HepG2 (cell line): ENCODE data around the gene PATL2. TPM values are rescaled to one million over a fixed set of nuclear protein-coding genes. Genes with fewer than 3 reads are reported as not detected.

ENCODE experiments used
- ATAC-seq: fragments of 200-7000 bp; cut with Tn5 transposase; 3 replicates; pipeline ENCODE4 v1.9.1; 2020; ENCODE audit warnings: mild to moderate bottlenecking, moderate library complexity
- BruUV-seq: library from RNA; stranded (reverse); fragments of 400-500 nt; replicated peaks from 2 replicates; lab custom pipeline; 2021; lab: Mats Ljungman, UMichigan
- CTCF ChIA-PET: fragments of 300-600 bp; formaldehyde crosslinking; extraction: SDS; loops from one replicate; lab custom pipeline; 2021; ENCODE audit warnings: low total read pairs, inconsistent platforms, low intra/inter-chr PET ratio; lab: Yijun Ruan, JAX
- POLR2A ChIA-PET: fragments of 350-600 bp; sonication (Branson Sonifier 250); formaldehyde crosslinking; loops from one replicate; lab custom pipeline; 2020; ENCODE audit warnings: antibody characterized with exemption, inconsistent platforms; lab: Yijun Ruan, JAX
- DNase-seq: peaks from one replicate; pipeline ENCODE4 v3.0.0-alpha.2; 2015; ENCODE audit warnings: low spot score
- FAIRE-seq: peaks from 3 replicates; lab custom pipeline; 2011; peaks lifted over from hg19 to GRCh38; lab: Jason Lieb, UNC
- H2AFZ ChIP-seq: one replicate; pipeline ENCODE4 v1.6.1; 2011; ENCODE audit warnings: low read length, inconsistent platforms
- H3K27ac ChIP-seq: fragments of 300-600 bp; 3 replicates; pipeline ENCODE4 v1.8.0; 2011; ENCODE audit warnings: mixed run types, mild to moderate bottlenecking, mixed read lengths, low read length, inconsistent platforms; ENCODE audit not compliant: insufficient read depth; ENCODE audit errors: extremely low read length
- H3K27me3 ChIP-seq, 2 experiments: fragments of 200-600 bp in 1 of 2; 2 replicates in 1 of 2; 3 replicates in 1 of 2; pipeline versions ENCODE4 v1.6.0 to v1.8.0; 2011; ENCODE audit warnings: low read length in 2 of 2, mild to moderate bottlenecking in 2 of 2, moderate library complexity in 2 of 2, inconsistent platforms in 1 of 2; ENCODE audit not compliant: insufficient read depth in 2 of 2, control insufficient read depth in 1 of 2
- H3K36me3 ChIP-seq, 2 experiments: fragments of 200-600 bp in 1 of 2; replicated peaks in 1 of 2; 2 replicates in 1 of 2; 3 replicates in 1 of 2; pipeline versions ENCODE4 v1.5.1 to v1.8.0; 2011; ENCODE audit warnings: low read length in 2 of 2, inconsistent platforms in 1 of 2; ENCODE audit not compliant: insufficient read depth in 2 of 2, control insufficient read depth in 1 of 2
- H3K4me1 ChIP-seq: 2 replicates; pipeline ENCODE4 v1.5.1; 2012; ENCODE audit warnings: low read length, inconsistent platforms; ENCODE audit not compliant: insufficient read depth
- H3K4me2 ChIP-seq: 2 replicates; pipeline ENCODE4 v1.6.0; 2011; ENCODE audit warnings: low read depth, low read length, inconsistent platforms
- H3K4me3 ChIP-seq, 3 experiments: fragments of 200-600 bp in 1 of 3; sonication (generic), shearing (Covaris generic) in 1 of 3; replicated peaks in 1 of 3; 2 replicates each; pipeline ENCODE4 v1.5.1; 2011 to 2016; ENCODE audit warnings: low read length in 3 of 3, inconsistent platforms in 2 of 3, low read depth in 2 of 3, mild to moderate bottlenecking in 2 of 3, control low read depth in 1 of 3, mixed read lengths in 1 of 3; ENCODE audit not compliant: insufficient read depth in 1 of 3
- H3K79me2 ChIP-seq: one replicate; pipeline ENCODE4 v1.6.1; 2011; ENCODE audit warnings: low read length, inconsistent platforms; ENCODE audit not compliant: insufficient read depth
- H3K9ac ChIP-seq: 2 replicates; pipeline ENCODE4 v1.6.0; 2011; ENCODE audit warnings: mild to moderate bottlenecking, low read depth, low read length, inconsistent platforms; ENCODE audit not compliant: insufficient read depth
- H3K9me3 ChIP-seq: 2 replicates; pipeline ENCODE4 v1.5.1; 2012; ENCODE audit warnings: mild to moderate bottlenecking, low read length
- H4K20me1 ChIP-seq: 2 replicates; pipeline ENCODE4 v1.6.0; 2011; ENCODE audit warnings: inconsistent platforms, mild to moderate bottlenecking, low read length, moderate library complexity; ENCODE audit not compliant: insufficient read depth
- DNMT3B ChIP-seq: conservative IDR thresholded peaks from 2 replicates; pipeline ENCODE4 v1.6.1; 2016; ENCODE audit warnings: missing biosample characterization, control low read depth
- HINFP ChIP-seq: sonication (generic); formaldehyde crosslinking; IDR thresholded peaks from 2 replicates; pipeline ENCODE4 v1.4.0; 2020; ENCODE audit warnings: low read depth, mild to moderate bottlenecking, missing genetic modification reagents
- LRRFIP1 ChIP-seq: sonication (generic); formaldehyde crosslinking; conservative IDR thresholded peaks from 2 replicates; pipeline ENCODE4 v1.4.0; 2020; ENCODE audit warnings: missing genetic modification reagents
- SKIL ChIP-seq: sonication (generic); formaldehyde crosslinking; IDR thresholded peaks from 2 replicates; pipeline ENCODE4 v1.8.0; 2022; ENCODE audit warnings: missing genetic modification reagents, mild to moderate bottlenecking, moderate library complexity, borderline replicate concordance
- SMAD3 ChIP-seq: sonication (generic); formaldehyde crosslinking; IDR thresholded peaks from 2 replicates; pipeline ENCODE4 v1.4.0; 2020; ENCODE audit warnings: missing genetic modification reagents
- ZBTB3 ChIP-seq: sonication (generic); formaldehyde crosslinking; IDR thresholded peaks from 2 replicates; pipeline ENCODE4 v1.4.0; 2020; ENCODE audit warnings: low read depth, mild to moderate bottlenecking, moderate library complexity, missing genetic modification reagents, borderline replicate concordance
- ZFYVE20 ChIP-seq: sonication (generic); formaldehyde crosslinking; IDR thresholded peaks from 2 replicates; pipeline ENCODE4 v1.8.0; 2023; ENCODE audit warnings: low read depth, mild to moderate bottlenecking, moderate library complexity, missing genetic modification reagents, borderline replicate concordance
- ZNF552 ChIP-seq: sonication (generic); formaldehyde crosslinking; IDR thresholded peaks from 2 replicates; pipeline ENCODE4 v1.9.0; 2022; ENCODE audit warnings: missing genetic modification reagents, mild to moderate bottlenecking, borderline replicate concordance
- ZNF704 ChIP-seq: sonication (generic); formaldehyde crosslinking; IDR thresholded peaks from 2 replicates; pipeline ENCODE4 v1.8.1; 2023; ENCODE audit warnings: mild to moderate bottlenecking, inconsistent platforms, moderate library complexity, missing genetic modification reagents, borderline replicate concordance
- ZSCAN25 ChIP-seq: sonication (generic); formaldehyde crosslinking; IDR thresholded peaks from 2 replicates; pipeline ENCODE4 v1.8.0; 2022; ENCODE audit warnings: mild to moderate bottlenecking, missing genetic modification reagents
- WGBS: methylation state at CpG from one replicate; pipeline ENCODE4 v1.1.6; 2017; ENCODE audit warnings: low lambda C conversion rate; 5-methylcytosine and 5-hydroxymethylcytosine counted together
- in situ Hi-C: cut with HindIII; loops from 2 replicates; pipeline ENCODE4 v1.10.0; 2017; ENCODE audit warnings: low pct_unique_long_range_greater_than_20kb; ENCODE audit not compliant: extremely low pct_ligation_motif_present
- intact Hi-C: fragments of 100-400 bp; cut with micrococcal nuclease; formaldehyde crosslinking; loops from one replicate; pipeline ENCODE4 v1.10.0; 2022; ENCODE audit not compliant: unreplicated experiment
- polyA plus RNA-seq, 8 experiments: library from polyadenylated mRNA; depleted of rRNA in 3 of 8; stranded (reverse) in 7 of 8; unstranded in 1 of 8; fragments of >200 nt; fragmentation: Illumina TruSeq in 4 of 8; extraction: Trizol in 4 of 8; gene quantifications; 2 replicates each; pipeline versions ENCODE4 v1.2.1 to v1.2.3, GENCODE V29; 2011 to 2016; ENCODE audit warnings: low read depth in 4 of 8, missing spikeins in 1 of 8, mixed read lengths in 1 of 8; ENCODE audit not compliant: insufficient read depth in 1 of 8
- total RNA-seq, 5 experiments: library from RNA; depleted of rRNA; stranded (reverse); fragments of >200 nt; fragmentation: Illumina TruSeq; extraction: Trizol; gene quantifications; 2 replicates each; pipeline ENCODE4 v1.2.3, GENCODE V29; 2016; ENCODE audit warnings: low read depth in 1 of 5
- TF ChIP-seq, protein P1 (sequence below): sonication (generic); formaldehyde crosslinking; IDR thresholded peaks from 2 replicates; pipeline ENCODE4 v1.9.0; 2021; ENCODE audit warnings: missing genetic modification reagents, mild to moderate bottlenecking, borderline replicate concordance
- TF ChIP-seq, protein P2 (sequence below): sonication (generic); formaldehyde crosslinking; IDR thresholded peaks from 2 replicates; pipeline ENCODE4 v1.8.1; 2023; ENCODE audit warnings: mild to moderate bottlenecking, missing genetic modification reagents

The PATL2 gene
- total and polyA plus RNA-seq, 2 of the 13 experiments (the other 11 are each of a cell fraction or from before 2014, with no cell fraction given): 0.15 to 0.53 TPM

DNA sequence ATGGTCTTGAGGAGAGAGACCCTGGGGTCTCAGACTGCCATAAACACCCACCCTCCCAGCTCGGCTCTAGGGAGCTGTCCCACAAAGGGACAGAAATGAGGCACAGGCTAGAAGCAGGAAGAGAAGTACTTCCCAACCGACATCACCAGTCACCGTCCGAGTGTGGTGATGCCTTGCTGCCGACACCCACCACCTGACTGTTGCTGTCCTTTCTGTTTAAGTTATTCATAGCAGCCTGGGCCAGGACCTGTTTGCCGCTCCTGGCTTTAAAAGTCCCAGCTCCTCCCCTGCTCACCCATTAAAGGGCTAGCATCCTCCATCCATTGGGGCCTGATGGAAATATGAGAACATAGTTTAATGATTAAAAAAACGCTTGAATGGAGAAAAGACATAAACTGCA is 34.4 kb downstream of the PATL2 start (continued):
- no peak for TF ChIP-seq LRRFIP1 (CRISPR knock-in tag)
- no peak for TF ChIP-seq ZSCAN25 (CRISPR knock-in tag)

DNA sequence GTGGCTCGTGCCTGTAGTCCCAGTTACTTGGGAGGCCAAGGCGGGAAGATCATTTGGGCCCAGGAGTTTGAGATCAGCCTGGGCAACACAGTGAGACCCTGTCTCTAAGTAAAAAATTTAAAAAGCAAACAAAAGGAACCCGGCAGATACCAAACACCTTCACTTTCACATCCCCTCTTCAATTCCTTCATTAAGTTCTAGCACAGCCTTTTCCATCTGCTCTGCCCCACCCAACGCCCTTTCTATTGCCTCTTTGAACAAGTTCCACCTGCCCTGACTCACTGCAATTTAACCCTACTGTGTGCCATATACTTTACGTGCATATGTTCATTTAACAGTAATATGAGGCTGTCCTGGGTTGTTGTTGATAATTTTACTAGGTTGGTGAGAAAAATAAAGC is 35.2 kb downstream of the PATL2 start:
- Histone ChIP-seq H3K9ac (no peak overlapping the region), H3K36me3 (no peaks in the 10 kb centered on the region), H3K79me2 (no peaks in the 10 kb centered on the region), H3K4me3 (no peak overlapping the region), H3K4me2 (no peak overlapping the region), H3K9me3 (no peaks in the 10 kb centered on the region), H2AFZ (no peak overlapping the region), H3K27ac (no peak overlapping the region), H3K27me3 (peaks cover 0 to 4% of the 10 kb centered on the region in 2 experiments; a peak in 3 of 5 replicates), H4K20me1 (no peaks in the 10 kb centered on the region), H3K4me1 (peaks cover 19% of the 10 kb centered on the region)
- in situ Hi-C loops: no loop called here
- no peak for ATAC-seq
- WGBS: 24% methylated on average over 5 of the region's 5 CpGs
- BruUV-seq: no TSS peak
- CTCF ChIA-PET: no interaction called here
- POLR2A ChIA-PET: no interaction called here
- DNase-seq: no peak
- intact Hi-C loops: no loop called here
- FAIRE-seq: no peak
- TF ChIP-seq DNMT3B (no peak), ZBTB3 (no peak), HINFP (CRISPR knock-in tag) (no peak), ZFYVE20 (CRISPR knock-in tag) (no peak), SKIL (CRISPR knock-in tag) (no peak), ZNF552 (CRISPR knock-in tag) (no peak), ZNF704 (no peak), SMAD3 (no peak)
- TF ChIP-seq, protein P1, sequence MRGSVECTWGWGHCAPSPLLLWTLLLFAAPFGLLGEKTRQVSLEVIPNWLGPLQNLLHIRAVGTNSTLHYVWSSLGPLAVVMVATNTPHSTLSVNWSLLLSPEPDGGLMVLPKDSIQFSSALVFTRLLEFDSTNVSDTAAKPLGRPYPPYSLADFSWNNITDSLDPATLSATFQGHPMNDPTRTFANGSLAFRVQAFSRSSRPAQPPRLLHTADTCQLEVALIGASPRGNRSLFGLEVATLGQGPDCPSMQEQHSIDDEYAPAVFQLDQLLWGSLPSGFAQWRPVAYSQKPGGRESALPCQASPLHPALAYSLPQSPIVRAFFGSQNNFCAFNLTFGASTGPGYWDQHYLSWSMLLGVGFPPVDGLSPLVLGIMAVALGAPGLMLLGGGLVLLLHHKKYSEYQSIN (CRISPR knock-in tag): no peak
- TF ChIP-seq, protein P2, sequence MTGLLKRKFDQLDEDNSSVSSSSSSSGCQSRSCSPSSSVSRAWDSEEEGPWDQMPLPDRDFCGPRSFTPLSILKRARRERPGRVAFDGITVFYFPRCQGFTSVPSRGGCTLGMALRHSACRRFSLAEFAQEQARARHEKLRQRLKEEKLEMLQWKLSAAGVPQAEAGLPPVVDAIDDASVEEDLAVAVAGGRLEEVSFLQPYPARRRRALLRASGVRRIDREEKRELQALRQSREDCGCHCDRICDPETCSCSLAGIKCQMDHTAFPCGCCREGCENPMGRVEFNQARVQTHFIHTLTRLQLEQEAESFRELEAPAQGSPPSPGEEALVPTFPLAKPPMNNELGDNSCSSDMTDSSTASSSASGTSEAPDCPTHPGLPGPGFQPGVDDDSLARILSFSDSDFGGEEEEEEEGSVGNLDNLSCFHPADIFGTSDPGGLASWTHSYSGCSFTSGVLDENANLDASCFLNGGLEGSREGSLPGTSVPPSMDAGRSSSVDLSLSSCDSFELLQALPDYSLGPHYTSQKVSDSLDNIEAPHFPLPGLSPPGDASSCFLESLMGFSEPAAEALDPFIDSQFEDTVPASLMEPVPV (CRISPR knock-in tag): no peak
